ENCODE measurements around the gene TPD52L3. TPM values are rescaled to one million over a fixed set of nuclear protein-coding genes. Genes with fewer than 3 reads are reported as not detected.

Gene TPD52L3
- total RNA-seq, 1 donor from 2014 or later: not detected

DNA sequence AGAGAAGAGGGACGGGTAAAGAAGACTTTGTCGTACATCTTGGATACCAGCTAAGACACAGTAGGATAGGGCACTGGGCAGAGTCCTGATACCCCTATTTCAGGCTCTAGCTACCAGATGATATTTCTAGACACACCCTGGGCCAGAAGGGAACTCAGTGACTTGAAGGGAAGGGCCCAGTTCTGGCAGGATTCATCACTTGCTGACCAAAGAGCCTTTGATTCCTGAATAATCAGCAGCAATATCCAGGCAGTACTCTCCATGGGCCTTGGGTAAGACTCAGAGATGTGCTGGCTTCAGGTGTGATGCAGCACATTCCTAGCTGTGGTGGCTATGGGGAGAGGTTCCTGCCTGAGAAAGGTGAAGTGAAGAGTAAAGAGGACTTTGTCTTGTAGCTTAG, 40.7 kb downstream of the TPD52L3 start:
- TF ChIP-seq, protein P1, sequence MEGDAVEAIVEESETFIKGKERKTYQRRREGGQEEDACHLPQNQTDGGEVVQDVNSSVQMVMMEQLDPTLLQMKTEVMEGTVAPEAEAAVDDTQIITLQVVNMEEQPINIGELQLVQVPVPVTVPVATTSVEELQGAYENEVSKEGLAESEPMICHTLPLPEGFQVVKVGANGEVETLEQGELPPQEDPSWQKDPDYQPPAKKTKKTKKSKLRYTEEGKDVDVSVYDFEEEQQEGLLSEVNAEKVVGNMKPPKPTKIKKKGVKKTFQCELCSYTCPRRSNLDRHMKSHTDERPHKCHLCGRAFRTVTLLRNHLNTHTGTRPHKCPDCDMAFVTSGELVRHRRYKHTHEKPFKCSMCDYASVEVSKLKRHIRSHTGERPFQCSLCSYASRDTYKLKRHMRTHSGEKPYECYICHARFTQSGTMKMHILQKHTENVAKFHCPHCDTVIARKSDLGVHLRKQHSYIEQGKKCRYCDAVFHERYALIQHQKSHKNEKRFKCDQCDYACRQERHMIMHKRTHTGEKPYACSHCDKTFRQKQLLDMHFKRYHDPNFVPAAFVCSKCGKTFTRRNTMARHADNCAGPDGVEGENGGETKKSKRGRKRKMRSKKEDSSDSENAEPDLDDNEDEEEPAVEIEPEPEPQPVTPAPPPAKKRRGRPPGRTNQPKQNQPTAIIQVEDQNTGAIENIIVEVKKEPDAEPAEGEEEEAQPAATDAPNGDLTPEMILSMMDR (conservative IDR thresholded peaks at IDR 0.05): no peak
- H3K27me3 Mint-ChIP-seq (ENCODE audit: low read depth): no peaks in the 10 kb centered on the region
- H3K36me3 Mint-ChIP-seq (ENCODE audit: low read depth): peaks cover 3% of the 10 kb centered on the region
- peaks cover 5% of the 10 kb centered on the region for H3K9me3 Mint-ChIP-seq
- no peak for DNase-seq (ENCODE audit: low read depth, low spot score)
- no peaks in the 10 kb centered on the region for H3K4me1 Mint-ChIP-seq
- H3K27ac Mint-ChIP-seq (ENCODE audit: unreplicated experiment): no peak overlapping the region
- no peak overlapping the region for H3K4me3 Mint-ChIP-seq

Other genes with a start within 250 kb of the TPD52L3 start
- not detected in 2 replicates for gene IL33, start 112.6 kb upstream of the TPD52L3 start, total RNA-seq
- 59.4 and 62.5 TPM in 2 replicates for gene UHRF2, start 84.8 kb downstream of the TPD52L3 start, total RNA-seq